ENCODE measurements around the gene NFIA.

The NFIA gene

DNA sequence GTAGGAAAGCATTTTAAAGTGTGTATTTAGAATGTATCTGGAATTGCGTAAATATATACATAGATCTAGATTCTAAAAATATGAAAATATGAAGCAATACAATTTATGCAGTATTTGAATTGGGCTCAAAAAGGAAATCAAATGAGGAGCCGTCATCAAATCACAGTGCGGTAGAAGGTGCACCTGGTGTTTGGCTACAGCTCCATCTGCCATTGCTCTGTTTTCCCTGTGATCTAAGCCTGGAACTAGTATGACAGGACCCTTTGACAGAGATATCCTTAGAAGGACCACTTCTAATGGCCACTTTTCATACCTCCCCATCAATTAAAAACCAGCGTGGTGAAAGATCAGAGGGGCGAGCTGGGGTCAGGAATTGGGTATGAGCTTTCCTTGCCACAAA is 202.6 kb downstream of the NFIA start:
- DNase-seq (ENCODE audit: extremely low read depth, low read depth) = no peak
- H3K4me3 ChIP-seq (replicated peaks; ENCODE audit: low read depth, low read length) = no peak overlapping the region
- TF ChIP-seq, protein P1, sequence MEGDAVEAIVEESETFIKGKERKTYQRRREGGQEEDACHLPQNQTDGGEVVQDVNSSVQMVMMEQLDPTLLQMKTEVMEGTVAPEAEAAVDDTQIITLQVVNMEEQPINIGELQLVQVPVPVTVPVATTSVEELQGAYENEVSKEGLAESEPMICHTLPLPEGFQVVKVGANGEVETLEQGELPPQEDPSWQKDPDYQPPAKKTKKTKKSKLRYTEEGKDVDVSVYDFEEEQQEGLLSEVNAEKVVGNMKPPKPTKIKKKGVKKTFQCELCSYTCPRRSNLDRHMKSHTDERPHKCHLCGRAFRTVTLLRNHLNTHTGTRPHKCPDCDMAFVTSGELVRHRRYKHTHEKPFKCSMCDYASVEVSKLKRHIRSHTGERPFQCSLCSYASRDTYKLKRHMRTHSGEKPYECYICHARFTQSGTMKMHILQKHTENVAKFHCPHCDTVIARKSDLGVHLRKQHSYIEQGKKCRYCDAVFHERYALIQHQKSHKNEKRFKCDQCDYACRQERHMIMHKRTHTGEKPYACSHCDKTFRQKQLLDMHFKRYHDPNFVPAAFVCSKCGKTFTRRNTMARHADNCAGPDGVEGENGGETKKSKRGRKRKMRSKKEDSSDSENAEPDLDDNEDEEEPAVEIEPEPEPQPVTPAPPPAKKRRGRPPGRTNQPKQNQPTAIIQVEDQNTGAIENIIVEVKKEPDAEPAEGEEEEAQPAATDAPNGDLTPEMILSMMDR (IDR thresholded peaks at IDR 0.05; ENCODE audit: low read depth, low read length, missing control alignments) = no peak

DNA sequence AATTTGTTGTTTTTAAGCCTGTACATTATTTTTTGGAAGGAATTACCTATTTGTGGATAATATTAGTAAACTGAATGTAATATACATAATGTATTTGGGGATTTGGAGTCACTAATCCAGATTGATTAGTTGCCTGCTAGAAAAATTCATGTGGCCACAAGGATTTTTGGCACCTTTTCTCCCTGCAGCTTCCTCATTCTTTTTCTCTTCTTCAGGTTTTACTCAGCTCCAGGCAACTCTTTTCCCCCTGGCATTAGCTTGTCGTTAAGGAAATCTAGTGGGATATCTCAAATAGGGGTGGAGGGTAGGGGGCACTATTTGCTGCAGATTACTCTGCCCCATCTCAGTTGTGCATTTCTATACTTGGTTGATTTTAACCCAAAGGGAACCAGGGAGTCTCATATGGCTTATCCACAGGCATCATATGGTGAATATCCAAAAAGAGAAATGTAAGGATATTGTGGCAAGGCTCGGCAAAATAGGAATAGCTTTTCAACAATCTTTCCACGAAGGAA is 203.1 kb downstream of the NFIA start:
- DNase-seq (ENCODE audit: extremely low read depth, low read depth) = no peak
- no peak overlapping the region for H3K4me3 ChIP-seq (replicated peaks; ENCODE audit: low read depth, low read length)
- TF ChIP-seq, protein P1 (IDR thresholded peaks at IDR 0.05; ENCODE audit: low read depth, low read length, missing control alignments) = no peak

DNA sequence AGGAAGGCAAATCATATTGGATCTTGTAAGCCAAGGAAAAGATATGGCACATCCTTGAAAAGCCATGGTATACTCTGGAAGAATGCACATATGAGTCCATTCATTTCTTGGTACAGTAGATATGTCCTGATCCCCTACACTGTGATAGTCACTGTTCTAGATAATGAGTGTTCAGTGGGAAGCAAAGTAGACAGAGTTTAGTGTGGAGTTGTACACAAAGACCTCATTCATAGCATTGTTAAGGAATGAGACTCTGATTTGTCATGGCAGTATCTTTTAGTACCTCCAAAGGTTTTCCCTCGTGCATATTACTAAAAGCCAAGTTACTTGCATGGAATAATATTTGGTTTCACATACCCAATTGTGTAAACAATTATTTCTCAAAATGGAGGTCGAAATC is 204.7 kb downstream of the NFIA start:
- DNase-seq (ENCODE audit: extremely low read depth, low read depth) = no peak
- TF ChIP-seq, protein P1 (IDR thresholded peaks at IDR 0.05; ENCODE audit: low read depth, low read length, missing control alignments) = no peak
- H3K4me3 ChIP-seq (replicated peaks; ENCODE audit: low read depth, low read length) = no peak overlapping the region

DNA sequence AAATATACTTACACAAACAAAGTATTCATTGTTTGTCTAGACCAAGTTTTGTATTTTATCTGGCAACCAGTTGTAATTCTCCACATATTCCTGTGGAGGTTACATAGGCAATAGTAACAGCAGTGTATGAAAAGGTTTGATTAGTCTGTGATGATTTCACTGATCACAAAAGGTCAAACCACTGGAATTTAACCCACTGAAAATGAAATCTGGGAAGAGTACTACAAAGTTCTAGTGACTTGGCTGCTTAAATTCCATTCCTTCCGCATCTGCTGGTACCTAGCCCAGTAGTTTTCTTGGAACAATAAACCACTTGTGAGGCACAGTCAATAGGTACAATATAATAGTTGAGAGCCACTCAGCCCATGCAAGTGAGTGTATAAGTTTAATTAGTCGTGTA is 205.4 kb downstream of the NFIA start:
- TF ChIP-seq, protein P1 (IDR thresholded peaks at IDR 0.05; ENCODE audit: low read depth, low read length, missing control alignments) = no peak
- H3K4me3 ChIP-seq (replicated peaks; ENCODE audit: low read depth, low read length) = no peak overlapping the region
- DNase-seq (ENCODE audit: extremely low read depth, low read depth) = peak; percentile 4

DNA sequence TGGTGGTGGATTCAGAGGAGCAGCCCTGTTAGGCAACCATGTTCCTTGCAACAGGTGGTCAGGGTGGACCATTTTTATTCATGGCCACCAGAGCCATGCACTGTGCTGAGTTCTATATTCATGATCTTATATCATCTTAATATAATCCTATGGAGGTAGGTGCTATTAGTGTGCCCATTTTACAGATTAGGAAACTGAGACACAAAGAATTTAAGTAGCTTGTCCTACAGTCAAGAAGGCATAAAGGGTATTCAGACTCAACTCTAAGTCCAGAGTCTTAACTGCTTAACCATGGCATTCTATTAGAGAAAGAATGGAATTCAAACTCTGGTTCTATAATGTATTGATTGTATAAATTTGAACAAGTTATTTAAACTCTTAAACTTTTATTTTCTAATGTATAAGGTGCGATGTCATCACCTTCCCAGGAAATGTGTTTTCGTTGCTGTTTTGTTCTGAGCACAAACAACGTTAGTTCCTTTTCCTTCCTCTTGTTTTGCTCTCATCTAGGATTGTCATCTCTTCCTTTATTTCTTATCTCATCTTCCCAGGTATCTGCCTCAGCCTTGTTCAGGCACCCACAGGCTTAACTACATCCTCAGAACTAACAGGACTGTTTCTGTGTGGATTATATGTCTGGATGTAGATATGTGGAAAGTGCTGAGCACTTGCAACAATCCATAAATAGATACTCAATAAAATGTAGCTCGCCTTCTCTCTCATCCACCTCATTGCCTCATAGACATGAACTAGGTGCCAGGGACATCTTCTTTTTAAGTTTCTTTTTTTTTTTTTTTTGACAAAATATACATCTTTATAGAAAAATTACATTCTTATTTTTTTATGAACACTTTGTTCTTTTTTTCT is 207.1 kb downstream of the NFIA start:
- TF ChIP-seq, protein P1 (IDR thresholded peaks at IDR 0.05; ENCODE audit: low read depth, low read length, missing control alignments) = no peak
- H3K4me3 ChIP-seq (replicated peaks; ENCODE audit: low read depth, low read length) = no peak overlapping the region
- no peak for DNase-seq (ENCODE audit: extremely low read depth, low read depth)

DNA sequence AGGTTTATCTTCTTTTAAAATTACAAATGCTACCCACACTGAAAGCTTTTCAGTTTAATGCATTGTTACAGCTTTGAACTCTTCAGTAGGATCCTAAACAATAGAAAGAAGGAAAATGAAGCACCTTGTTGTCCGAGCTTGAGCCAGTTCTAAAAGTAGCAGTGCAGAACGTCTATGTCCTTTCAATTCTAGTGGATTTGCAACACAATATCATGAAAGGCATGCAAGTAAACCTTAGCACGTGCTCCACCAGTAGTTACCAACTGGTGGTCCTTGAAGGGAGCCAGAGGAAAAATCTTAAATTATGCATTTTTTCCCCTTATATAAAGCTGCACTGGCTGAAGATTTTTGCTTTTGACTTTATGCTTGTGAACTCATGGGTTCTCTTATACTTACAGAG is 208.2 kb downstream of the NFIA start:
- TF ChIP-seq, protein P1 (IDR thresholded peaks at IDR 0.05; ENCODE audit: low read depth, low read length, missing control alignments) = no peak
- DNase-seq (ENCODE audit: extremely low read depth, low read depth) = no peak
- no peak overlapping the region for H3K4me3 ChIP-seq (replicated peaks; ENCODE audit: low read depth, low read length)
